Panc1 (cell line): ENCODE measurements around the gene BABAM2. TPM values are rescaled to one million over a fixed set of nuclear protein-coding genes. Genes with fewer than 3 reads are reported as not detected.

Source experiments
- ATAC-seq: fragments of 200-7000 bp; cut with Tn5 transposase; 2 replicates; pipeline ENCODE4 v1.9.1; 2020; ENCODE audit warnings: mild to moderate bottlenecking, moderate library complexity
- BruUV-seq: library from RNA; stranded (reverse); fragments of 400-500 nt; replicated peaks from 2 replicates; lab custom pipeline; 2021; lab: Mats Ljungman, UMichigan
- CTCF ChIA-PET: fragments of 300-600 bp; sonication (Branson Sonifier 250); formaldehyde crosslinking; loops from one replicate; lab custom pipeline; 2022; ENCODE audit warnings: antibody characterized with exemption; lab: Charles Lee
- POLR2A ChIA-PET: fragments of 300-600 bp; sonication (Branson Sonifier 250); formaldehyde crosslinking; loops from one replicate; lab custom pipeline; 2022; ENCODE audit warnings: antibody characterized with exemption; lab: Charles Lee
- DNase-seq: peaks from one replicate; pipeline ENCODE4 v3.0.0-alpha.2; 2010; ENCODE audit warnings: low read depth, low spot score
- H3K27ac ChIP-seq: 2 replicates; pipeline ENCODE4 v1.5.1; 2011; ENCODE audit warnings: mild to moderate bottlenecking, low read length, inconsistent platforms
- H3K27me3 ChIP-seq: fragments of 200-500 bp; sonication (Bioruptor generic); 2 replicates; pipeline ENCODE4 v1.6.0; 2014; ENCODE audit warnings: low read length, inconsistent platforms; ENCODE audit not compliant: control insufficient read depth, insufficient read depth
- H3K36me3 ChIP-seq: fragments of 200-500 bp; sonication (Bioruptor generic); 2 replicates; pipeline ENCODE4 v1.5.1; 2014; ENCODE audit warnings: inconsistent platforms, mild to moderate bottlenecking, low read length, moderate library complexity; ENCODE audit not compliant: control insufficient read depth, insufficient read depth
- H3K4me1 ChIP-seq: 2 replicates; pipeline ENCODE4 v1.5.1; 2011; ENCODE audit warnings: inconsistent platforms, mild to moderate bottlenecking, low read length, moderate library complexity; ENCODE audit not compliant: control insufficient read depth, insufficient read depth
- H3K4me3 ChIP-seq, 2 experiments: 2 replicates each; pipeline ENCODE4 v1.5.1; 2011 to 2012; ENCODE audit warnings: low read depth in 2 of 2, low read length in 2 of 2, mild to moderate bottlenecking in 2 of 2, inconsistent platforms in 1 of 2, moderate library complexity in 1 of 2
- H3K9me3 ChIP-seq: fragments of 200-500 bp; sonication (Bioruptor generic); 2 replicates; pipeline ENCODE4 v1.5.1; 2014; ENCODE audit warnings: low read depth, mild to moderate bottlenecking, inconsistent platforms, low read length, moderate library complexity; ENCODE audit not compliant: control insufficient read depth, insufficient read depth
- POLR2AphosphoS5 ChIP-seq: IDR thresholded peaks from 2 replicates; pipeline ENCODE4 v1.6.1; 2012; ENCODE audit warnings: mild to moderate bottlenecking, low read depth, low read length, moderate library complexity
- SIN3A ChIP-seq: IDR thresholded peaks from 2 replicates; pipeline ENCODE4 v1.6.1; 2012; ENCODE audit warnings: low read depth, mild to moderate bottlenecking, low read length, moderate library complexity, borderline replicate concordance; ENCODE audit not compliant: insufficient read depth
- TCF7L2 ChIP-seq: IDR thresholded peaks from 2 replicates; pipeline ENCODE4 v1.6.1; 2011; ENCODE audit warnings: mild to moderate bottlenecking, low read depth, low read length, inconsistent platforms
- in situ Hi-C: cut with HindIII; loops from 2 replicates; pipeline ENCODE4 v1.10.0; 2016; ENCODE audit warnings: low sequenced_read_pairs, low pct_unique_long_range_greater_than_20kb
- intact Hi-C: fragments of 100-400 bp; cut with micrococcal nuclease; formaldehyde crosslinking; loops from one replicate; pipeline ENCODE4 v1.10.0; 2022; ENCODE audit not compliant: unreplicated experiment
- total RNA-seq: library from RNA; stranded (reverse); gene quantifications from one replicate; pipeline ENCODE4 v1.2.1, GENCODE V29; 2021; ENCODE audit not compliant: unreplicated experiment
- TF ChIP-seq, protein P1 (sequence below): fragments of 450-650 bp; IDR thresholded peaks from 2 replicates; pipeline ENCODE4 v1.5.1; 2017; ENCODE audit warnings: mild to moderate bottlenecking
- TF ChIP-seq, protein P2 (sequence below), 2 experiments: IDR thresholded peaks; 2 replicates each; pipeline ENCODE4 v1.6.1; 2011 to 2012; ENCODE audit warnings: low read depth in 2 of 2, control low read depth in 1 of 2, low read length in 1 of 2, mild to moderate bottlenecking in 1 of 2, moderate library complexity in 1 of 2; ENCODE audit not compliant: insufficient read depth in 1 of 2

BABAM2 gene
- total RNA-seq, 1 experiment from 2014 or later = 31.2 TPM

DNA sequence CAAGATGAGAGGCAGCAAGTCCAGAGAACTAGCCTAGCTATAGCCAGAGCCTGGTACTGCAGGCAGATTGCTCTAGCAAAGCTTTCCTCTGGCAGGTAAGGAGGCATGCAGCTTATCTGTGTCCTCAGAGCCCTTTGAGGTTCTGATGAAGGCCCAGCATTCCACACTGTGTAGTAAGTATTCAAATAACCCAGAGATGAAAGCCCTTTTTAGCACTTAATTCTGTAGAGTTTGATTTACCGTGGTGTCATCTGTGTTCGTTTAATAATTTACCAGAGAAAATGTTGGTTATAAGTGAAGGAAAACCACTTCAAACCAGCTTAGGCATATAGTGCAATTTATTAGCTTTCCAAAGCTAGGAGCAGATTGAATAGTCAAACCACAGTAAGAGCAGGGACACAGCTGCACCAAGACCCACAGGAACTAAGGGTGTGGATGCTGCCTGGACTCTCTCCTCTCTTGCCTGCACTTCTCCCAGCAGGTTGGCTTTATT is 226.6 kb downstream of the BABAM2 start:
- Histone ChIP-seq H3K27me3 (no peaks in the 10 kb centered on the region), H3K36me3 (no peaks in the 10 kb centered on the region), H3K27ac (no peak overlapping the region), H3K4me1 (no peaks in the 10 kb centered on the region), H3K9me3 (no peaks in the 10 kb centered on the region), H3K4me3 (no peak overlapping the region)
- intact Hi-C loops = no loop called here
- TF ChIP-seq TCF7L2 (no peak), POLR2AphosphoS5 (no peak), SIN3A (no peak)
- TF ChIP-seq, protein P1, sequence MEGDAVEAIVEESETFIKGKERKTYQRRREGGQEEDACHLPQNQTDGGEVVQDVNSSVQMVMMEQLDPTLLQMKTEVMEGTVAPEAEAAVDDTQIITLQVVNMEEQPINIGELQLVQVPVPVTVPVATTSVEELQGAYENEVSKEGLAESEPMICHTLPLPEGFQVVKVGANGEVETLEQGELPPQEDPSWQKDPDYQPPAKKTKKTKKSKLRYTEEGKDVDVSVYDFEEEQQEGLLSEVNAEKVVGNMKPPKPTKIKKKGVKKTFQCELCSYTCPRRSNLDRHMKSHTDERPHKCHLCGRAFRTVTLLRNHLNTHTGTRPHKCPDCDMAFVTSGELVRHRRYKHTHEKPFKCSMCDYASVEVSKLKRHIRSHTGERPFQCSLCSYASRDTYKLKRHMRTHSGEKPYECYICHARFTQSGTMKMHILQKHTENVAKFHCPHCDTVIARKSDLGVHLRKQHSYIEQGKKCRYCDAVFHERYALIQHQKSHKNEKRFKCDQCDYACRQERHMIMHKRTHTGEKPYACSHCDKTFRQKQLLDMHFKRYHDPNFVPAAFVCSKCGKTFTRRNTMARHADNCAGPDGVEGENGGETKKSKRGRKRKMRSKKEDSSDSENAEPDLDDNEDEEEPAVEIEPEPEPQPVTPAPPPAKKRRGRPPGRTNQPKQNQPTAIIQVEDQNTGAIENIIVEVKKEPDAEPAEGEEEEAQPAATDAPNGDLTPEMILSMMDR = no peak
- TF ChIP-seq, protein P2, sequence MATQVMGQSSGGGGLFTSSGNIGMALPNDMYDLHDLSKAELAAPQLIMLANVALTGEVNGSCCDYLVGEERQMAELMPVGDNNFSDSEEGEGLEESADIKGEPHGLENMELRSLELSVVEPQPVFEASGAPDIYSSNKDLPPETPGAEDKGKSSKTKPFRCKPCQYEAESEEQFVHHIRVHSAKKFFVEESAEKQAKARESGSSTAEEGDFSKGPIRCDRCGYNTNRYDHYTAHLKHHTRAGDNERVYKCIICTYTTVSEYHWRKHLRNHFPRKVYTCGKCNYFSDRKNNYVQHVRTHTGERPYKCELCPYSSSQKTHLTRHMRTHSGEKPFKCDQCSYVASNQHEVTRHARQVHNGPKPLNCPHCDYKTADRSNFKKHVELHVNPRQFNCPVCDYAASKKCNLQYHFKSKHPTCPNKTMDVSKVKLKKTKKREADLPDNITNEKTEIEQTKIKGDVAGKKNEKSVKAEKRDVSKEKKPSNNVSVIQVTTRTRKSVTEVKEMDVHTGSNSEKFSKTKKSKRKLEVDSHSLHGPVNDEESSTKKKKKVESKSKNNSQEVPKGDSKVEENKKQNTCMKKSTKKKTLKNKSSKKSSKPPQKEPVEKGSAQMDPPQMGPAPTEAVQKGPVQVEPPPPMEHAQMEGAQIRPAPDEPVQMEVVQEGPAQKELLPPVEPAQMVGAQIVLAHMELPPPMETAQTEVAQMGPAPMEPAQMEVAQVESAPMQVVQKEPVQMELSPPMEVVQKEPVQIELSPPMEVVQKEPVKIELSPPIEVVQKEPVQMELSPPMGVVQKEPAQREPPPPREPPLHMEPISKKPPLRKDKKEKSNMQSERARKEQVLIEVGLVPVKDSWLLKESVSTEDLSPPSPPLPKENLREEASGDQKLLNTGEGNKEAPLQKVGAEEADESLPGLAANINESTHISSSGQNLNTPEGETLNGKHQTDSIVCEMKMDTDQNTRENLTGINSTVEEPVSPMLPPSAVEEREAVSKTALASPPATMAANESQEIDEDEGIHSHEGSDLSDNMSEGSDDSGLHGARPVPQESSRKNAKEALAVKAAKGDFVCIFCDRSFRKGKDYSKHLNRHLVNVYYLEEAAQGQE (IDR thresholded peaks at IDR 0.05; ENCODE audit: insufficient read depth in 1 of 2, low read depth in 2 of 2, low read length in 1 of 2) = no peak
- ChIA-PET CTCF (no interaction called here), POLR2A (no interaction called here)
- ATAC-seq (no peak), DNase-seq (no peak)
- in situ Hi-C loops = no loop called here
- no TSS peak for BruUV-seq

DNA sequence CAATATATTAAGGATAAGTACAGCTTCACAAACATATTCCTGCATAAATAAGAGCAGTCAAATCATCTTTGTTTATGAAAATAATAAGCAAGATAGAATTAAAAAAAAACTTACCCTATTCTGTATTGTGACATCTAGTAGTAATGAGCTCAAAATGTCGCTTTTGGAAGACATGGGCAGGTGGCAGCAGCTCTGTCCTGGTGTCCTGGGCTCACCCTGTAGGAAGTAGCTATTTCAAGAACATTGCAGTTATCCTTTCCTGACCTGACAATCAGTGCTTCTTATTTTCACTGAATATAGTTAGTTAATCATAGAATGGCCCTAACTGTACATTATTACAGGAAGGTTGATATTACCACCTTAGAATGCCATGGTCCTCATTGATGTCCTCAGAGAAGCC is 229.1 kb downstream of the BABAM2 start:
- in situ Hi-C loops (no loop called here), intact Hi-C loops (no loop called here)
- no TSS peak for BruUV-seq
- Histone ChIP-seq H3K4me1 (no peaks in the 10 kb centered on the region), H3K27me3 (no peaks in the 10 kb centered on the region), H3K9me3 (no peaks in the 10 kb centered on the region), H3K4me3 (no peak overlapping the region), H3K27ac (no peak overlapping the region), H3K36me3 (no peaks in the 10 kb centered on the region)
- TF ChIP-seq, protein P1 = no peak
- TF ChIP-seq POLR2AphosphoS5 (no peak), TCF7L2 (no peak), SIN3A (no peak)
- TF ChIP-seq, protein P2 (IDR thresholded peaks at IDR 0.05; ENCODE audit: insufficient read depth in 1 of 2, low read depth in 2 of 2, low read length in 1 of 2) = no peak
- CTCF ChIA-PET = no interaction called here
- DNase-seq (no peak), ATAC-seq (no peak)
- POLR2A ChIA-PET = interaction anchor here (0.7 kb wide), 1 partner anchor 12 kb away, joined by 3 read pairs; no protein-coding TSS in a partner anchor
